ENCODE data around the gene RADIL.
"Not testable (repeated sequence)": the region's sequence is repeated elsewhere in the genome, so short reads cannot be mapped to it uniquely, and the experiment has no call there.

DNA sequence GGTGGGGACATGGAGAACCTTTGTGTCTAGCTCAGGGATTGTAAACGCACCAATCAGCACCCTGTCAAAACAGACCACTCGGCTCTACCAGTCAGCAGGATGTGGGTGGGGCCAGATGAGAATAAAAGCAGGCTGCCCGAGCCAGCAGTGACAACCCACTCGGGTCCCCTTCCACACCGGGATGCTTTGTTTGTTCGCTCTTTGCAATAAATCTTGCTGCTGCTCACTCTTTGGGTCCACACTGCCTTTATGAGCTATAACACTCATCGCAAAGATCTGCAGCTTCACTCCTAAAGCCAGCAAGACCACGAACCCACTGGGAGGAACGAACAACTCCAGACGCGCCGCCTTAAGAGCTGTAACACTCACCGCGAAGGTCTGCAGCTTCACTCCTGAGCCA lies 89.3 kb downstream of the RADIL start:
- TF ChIP-seq, protein P1, sequence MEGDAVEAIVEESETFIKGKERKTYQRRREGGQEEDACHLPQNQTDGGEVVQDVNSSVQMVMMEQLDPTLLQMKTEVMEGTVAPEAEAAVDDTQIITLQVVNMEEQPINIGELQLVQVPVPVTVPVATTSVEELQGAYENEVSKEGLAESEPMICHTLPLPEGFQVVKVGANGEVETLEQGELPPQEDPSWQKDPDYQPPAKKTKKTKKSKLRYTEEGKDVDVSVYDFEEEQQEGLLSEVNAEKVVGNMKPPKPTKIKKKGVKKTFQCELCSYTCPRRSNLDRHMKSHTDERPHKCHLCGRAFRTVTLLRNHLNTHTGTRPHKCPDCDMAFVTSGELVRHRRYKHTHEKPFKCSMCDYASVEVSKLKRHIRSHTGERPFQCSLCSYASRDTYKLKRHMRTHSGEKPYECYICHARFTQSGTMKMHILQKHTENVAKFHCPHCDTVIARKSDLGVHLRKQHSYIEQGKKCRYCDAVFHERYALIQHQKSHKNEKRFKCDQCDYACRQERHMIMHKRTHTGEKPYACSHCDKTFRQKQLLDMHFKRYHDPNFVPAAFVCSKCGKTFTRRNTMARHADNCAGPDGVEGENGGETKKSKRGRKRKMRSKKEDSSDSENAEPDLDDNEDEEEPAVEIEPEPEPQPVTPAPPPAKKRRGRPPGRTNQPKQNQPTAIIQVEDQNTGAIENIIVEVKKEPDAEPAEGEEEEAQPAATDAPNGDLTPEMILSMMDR (IDR thresholded peaks at IDR 0.05): not testable (repeated sequence)
- TF ChIP-seq POLR2A (IDR thresholded peaks at IDR 0.05): not testable (repeated sequence)

Data from uterus (tissue), 2 donors.